ENCODE data around the gene ZNF862.

ZNF862 gene

GRCh38 chr7:149860821-149861727 lies 22.9 kb downstream of the ZNF862 start:
- Histone ChIP-seq H3K4me3 (no peak overlapping the region), H3K27ac (no peak overlapping the region)

GRCh38 chr7:149861728-149862045 lies 23.5 kb downstream of the ZNF862 start:
- H3K4me3 ChIP-seq = no peak overlapping the region
- H3K27ac ChIP-seq = no peak overlapping the region

- Histone ChIP-seq H3K27ac (no peak overlapping the region), H3K4me3 (no peak overlapping the region)
Observed at GRCh38 chr7:149862156-149862555, 24.0 kb downstream of the ZNF862 start.

- H3K4me3 ChIP-seq = no peak overlapping the region
- H3K27ac ChIP-seq = peak overlapping the region in 2 of 21 experiments; percentile 25 to 94
Observed at GRCh38 chr7:149863500-149863899, 25.3 kb downstream of the ZNF862 start.

- no peak overlapping the region for H3K4me3 ChIP-seq
- H3K27ac ChIP-seq = peak overlapping the region in 5 of 21 experiments; percentile 77 to 94 (median 88)
Observed at GRCh38 chr7:149864023-149864422, 25.8 kb downstream of the ZNF862 start.

- H3K27ac ChIP-seq = peak overlapping the region in 12 of 21 experiments; percentile 9 to 94 (median 71)
- H3K4me3 ChIP-seq = no peak overlapping the region
Observed at GRCh38 chr7:149864751-149865150, 26.6 kb downstream of the ZNF862 start.

- Histone ChIP-seq H3K27ac (peak overlapping the region in 13 of 21 experiments; percentile 9 to 94 (median 66)), H3K4me3 (no peak overlapping the region)
Observed at GRCh38 chr7:149865437-149865836, 27.3 kb downstream of the ZNF862 start.

GRCh38 chr7:149866139-149866778 lies 28.1 kb downstream of the ZNF862 start:
- H3K27ac ChIP-seq = peak overlapping the region in 9 of 21 experiments; percentile 0 to 94 (median 78)
- no peak overlapping the region for H3K4me3 ChIP-seq

GRCh38 chr7:149866779-149867447 lies 28.7 kb downstream of the ZNF862 start:
- Histone ChIP-seq H3K4me3 (no peak overlapping the region), H3K27ac (peak overlapping the region in 4 of 21 experiments; percentile 77 to 94 (median 83))

GRCh38 chr7:149867762-149868622 lies 29.8 kb downstream of the ZNF862 start:
- no peak overlapping the region for H3K4me3 ChIP-seq
- peak overlapping the region in 11 of 21 experiments; percentile 28 to 94 (median 67) for H3K27ac ChIP-seq

GRCh38 chr7:149868623-149869290 lies 30.6 kb downstream of the ZNF862 start:
- peak overlapping the region in 12 of 21 experiments; percentile 1 to 94 (median 63) for H3K27ac ChIP-seq
- H3K4me3 ChIP-seq = no peak overlapping the region

GRCh38 chr7:149869291-149869650 lies 31.1 kb downstream of the ZNF862 start:
- peak overlapping the region in 11 of 21 experiments; percentile 6 to 94 (median 67) for H3K27ac ChIP-seq
- no peak overlapping the region for H3K4me3 ChIP-seq

GRCh38 chr7:149869867-149870266 lies 31.7 kb downstream of the ZNF862 start:
- no peak overlapping the region for H3K4me3 ChIP-seq
- H3K27ac ChIP-seq = peak overlapping the region in 9 of 21 experiments; percentile 46 to 94 (median 67)

- peak overlapping the region in 7 of 21 experiments; percentile 17 to 94 (median 53) for H3K27ac ChIP-seq
Observed at GRCh38 chr7:149870274-149870673, 32.1 kb downstream of the ZNF862 start.

GRCh38 chr7:149870701-149871483 lies 32.7 kb downstream of the ZNF862 start:
- Histone ChIP-seq H3K4me3 (no peak overlapping the region), H3K27ac (peak overlapping the region in 7 of 21 experiments; percentile 17 to 94 (median 53))

More at GRCh38 chr7:149870274-149870673, 32.1 kb downstream of the ZNF862 start:
- H3K4me3 ChIP-seq = no peak overlapping the region

GRCh38 chr7:149871576-149871975 lies 33.4 kb downstream of the ZNF862 start:
- H3K4me3 ChIP-seq = no peak overlapping the region
- peak overlapping the region in 7 of 21 experiments; percentile 6 to 94 (median 47) for H3K27ac ChIP-seq

- Histone ChIP-seq H3K4me3 (peak overlapping the region in 6 of 7 experiments; percentile 55 to 92 (median 74)), H3K27ac (peak overlapping the region in 14 of 21 experiments; percentile 50 to 94 (median 80))
Observed at GRCh38 chr7:149872419-149873073, 34.4 kb downstream of the ZNF862 start.
